Stimulated activated CD4-positive, alpha-beta T cell treated with anti-CD3 and anti-CD28 coated beads, Interleukin-1b, Interleukin-23, amount 100 ng/mL, for 4 hours (primary cell): ENCODE measurements around the gene KRT35.

Experiments
- DNase-seq, 2 donors: peaks; one replicate each; pipeline ENCODE4 v3.0.0-alpha.2; 2020; ENCODE audit warnings: low read depth in 2 of 2

The KRT35 gene

GRCh38 chr17:41489531-41489930 lies 8.6 kb upstream of the KRT35 start, which contains the start of gene KRT36:
TSS of gene KRT36 (minus strand) at chr17:41489910. CDS start at chr17:41489864, 46 bp downstream.
- no peak for DNase-seq

GRCh38 chr17:41486809-41487530 lies 6.0 kb upstream of the KRT35 start:
- DNase-seq, result peak in 1 of 2 donors; percentile 33

GRCh38 chr17:41486316-41486715 lies 5.4 kb upstream of the KRT35 start:
- no peak for DNase-seq

GRCh38 chr17:41484920-41485904 lies 4.3 kb upstream of the KRT35 start:
- no peak for DNase-seq

- DNase-seq, result no peak
Measured at GRCh38 chr17:41483991-41484826, 3.3 kb upstream of the KRT35 start.

- DNase-seq, result no peak
Measured at GRCh38 chr17:41483531-41483930, 2.6 kb upstream of the KRT35 start.

- DNase-seq, result no peak
Measured at GRCh38 chr17:41480581-41480980, 370 bp downstream of the KRT35 start.

GRCh38 chr17:41480136-41480535 lies 815 bp downstream of the KRT35 start:
- no peak for DNase-seq

GRCh38 chr17:41478237-41478636 lies 2.7 kb downstream of the KRT35 start:
- no peak for DNase-seq

GRCh38 chr17:41476866-41477815 lies 3.8 kb downstream of the KRT35 start:
- no peak for DNase-seq

- no peak for DNase-seq
Measured at GRCh38 chr17:41475421-41475820, 5.5 kb downstream of the KRT35 start.

- no peak for DNase-seq
Measured at GRCh38 chr17:41474863-41475262, 6.1 kb downstream of the KRT35 start.

GRCh38 chr17:41468346-41468745 lies 12.6 kb downstream of the KRT35 start:
- no peak for DNase-seq

- DNase-seq, result no peak
Measured at GRCh38 chr17:41467561-41467960, 13.4 kb downstream of the KRT35 start.

- no peak for DNase-seq
Measured at GRCh38 chr17:41466988-41467387, 14.0 kb downstream of the KRT35 start, which contains the start of gene KRT32. TSS of gene KRT32 (minus strand) at chr17:41467386. CDS start at chr17:41467325, 61 bp downstream.

GRCh38 chr17:41464682-41465081 lies 16.3 kb downstream of the KRT35 start:
- no peak for DNase-seq

- DNase-seq, result no peak
Measured at GRCh38 chr17:41464173-41464572, 16.8 kb downstream of the KRT35 start.

GRCh38 chr17:41463746-41464145 lies 17.2 kb downstream of the KRT35 start:
- DNase-seq, result no peak

GRCh38 chr17:41462705-41463104 lies 18.2 kb downstream of the KRT35 start:
- no peak for DNase-seq

GRCh38 chr17:41457676-41458075 lies 23.3 kb downstream of the KRT35 start:
- no peak for DNase-seq

GRCh38 chr17:41456204-41456603 lies 24.7 kb downstream of the KRT35 start:
- DNase-seq, result no peak
